ENCODE measurements around the gene DYNC1LI2.

Gene DYNC1LI2

DNA sequence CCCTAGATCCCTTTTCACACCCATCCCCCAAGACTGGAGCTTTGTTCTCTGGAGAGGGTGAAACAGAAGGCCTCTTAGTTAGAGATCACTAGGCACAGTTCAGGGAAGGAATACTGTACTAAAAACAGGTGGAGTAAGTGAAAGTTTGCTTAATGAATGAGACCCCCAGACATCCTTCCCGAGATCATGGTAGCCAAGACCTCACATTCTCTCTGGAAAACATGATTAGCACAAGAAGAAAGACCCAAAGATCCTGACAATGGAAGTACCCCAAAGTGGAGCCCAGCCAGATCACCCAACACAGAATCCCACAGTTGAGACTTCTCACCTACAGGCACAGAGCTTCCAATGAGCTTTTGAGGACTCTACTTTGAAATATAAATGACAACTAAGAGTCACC is 51.5 kb downstream of the DYNC1LI2 start:
- Histone ChIP-seq H3K9me3 (replicated peaks; ENCODE audit: insufficient read depth, low read length) (no peaks in the 10 kb centered on the region), H3K4me2 (ENCODE audit: low read depth, low read length) (no peak overlapping the region), H3K9me2 (replicated peaks; ENCODE audit: insufficient read depth, low read length) (no peaks in the 10 kb centered on the region), H3K79me2 (ENCODE audit: low read length) (peaks cover 12% of the 10 kb centered on the region), H3K9ac (ENCODE audit: low read length) (no peak overlapping the region), H3K4me1 (ENCODE audit: low read length) (peaks cover 12% of the 10 kb centered on the region), H2AFZ (ENCODE audit: low read length) (no peak overlapping the region), H3K36me3 (replicated peaks; ENCODE audit: insufficient read depth, low read length) (no peaks in the 10 kb centered on the region), H3K27ac (ENCODE audit: low read length) (no peak overlapping the region), H3K27me3 (replicated peaks; ENCODE audit: insufficient read depth, low read length) (no peaks in the 10 kb centered on the region), H3K4me3 (ENCODE audit: low read length) (no peak overlapping the region), H3F3A (ENCODE audit: insufficient read depth, low read length) (no peaks in the 10 kb centered on the region), H4K20me1 (ENCODE audit: insufficient read depth, low read length) (no peaks in the 10 kb centered on the region)
- TF ChIP-seq EZH2 (optimal IDR thresholded peaks at IDR 0.05; ENCODE audit: low read depth, low read length) (no peak), EZH2phosphoT487 (IDR thresholded peaks at IDR 0.05; ENCODE audit: low read length) (no peak), CTCF (IDR thresholded peaks at IDR 0.05; ENCODE audit: low read length) (no peak)
- DNase-seq = no peak

GRCh38 chr16:66698046-66698445 is 53.4 kb downstream of the DYNC1LI2 start:
- H3K27ac ChIP-seq (ENCODE audit: low read length) = no peak overlapping the region
- no peak overlapping the region for H3K9ac ChIP-seq (ENCODE audit: low read length)
- peaks cover 30% of the 10 kb centered on the region for H3K79me2 ChIP-seq (ENCODE audit: low read length)
- no peaks in the 10 kb centered on the region for H4K20me1 ChIP-seq (ENCODE audit: insufficient read depth, low read length)
- H3K27me3 ChIP-seq (replicated peaks; ENCODE audit: insufficient read depth, low read length) = no peaks in the 10 kb centered on the region
- no peak overlapping the region for H3K4me3 ChIP-seq (ENCODE audit: low read length)
- DNase-seq = no peak
- no peak for TF ChIP-seq EZH2 (optimal IDR thresholded peaks at IDR 0.05; ENCODE audit: low read depth, low read length)
- no peak for TF ChIP-seq EZH2phosphoT487 (IDR thresholded peaks at IDR 0.05; ENCODE audit: low read length)
- TF ChIP-seq CTCF (IDR thresholded peaks at IDR 0.05; ENCODE audit: low read length) = no peak
- no peak overlapping the region for H3K4me2 ChIP-seq (ENCODE audit: low read depth, low read length)
- H2AFZ ChIP-seq (ENCODE audit: low read length) = no peak overlapping the region
- H3K9me3 ChIP-seq (replicated peaks; ENCODE audit: insufficient read depth, low read length) = no peaks in the 10 kb centered on the region
- no peaks in the 10 kb centered on the region for H3K36me3 ChIP-seq (replicated peaks; ENCODE audit: insufficient read depth, low read length)
- H3K4me1 ChIP-seq (ENCODE audit: low read length) = peaks cover 12% of the 10 kb centered on the region
- no peaks in the 10 kb centered on the region for H3F3A ChIP-seq (ENCODE audit: insufficient read depth, low read length)
- H3K9me2 ChIP-seq (replicated peaks; ENCODE audit: insufficient read depth, low read length) = no peaks in the 10 kb centered on the region

GRCh38 chr16:66696669-66697630 is 54.5 kb downstream of the DYNC1LI2 start, which contains the start of gene CMTM4:
Gene CMTM4 (minus strand): TSS chr16:66696743. CDS start chr16:66696525, 218 bp downstream.
- H3K9me2 ChIP-seq (replicated peaks; ENCODE audit: insufficient read depth, low read length) = no peaks in the 10 kb centered on the region
- TF ChIP-seq CTCF (IDR thresholded peaks at IDR 0.05; ENCODE audit: low read length) (peak; percentile 30), EZH2phosphoT487 (IDR thresholded peaks at IDR 0.05; ENCODE audit: low read length) (no peak)
- peak; percentile 84 for DNase-seq
- no peaks in the 10 kb centered on the region for H4K20me1 ChIP-seq (ENCODE audit: insufficient read depth, low read length)
- H3F3A ChIP-seq (ENCODE audit: insufficient read depth, low read length) = no peaks in the 10 kb centered on the region
- H3K9me3 ChIP-seq (replicated peaks; ENCODE audit: insufficient read depth, low read length) = no peaks in the 10 kb centered on the region
- peaks cover 37% of the 10 kb centered on the region for H3K79me2 ChIP-seq (ENCODE audit: low read length)
- H3K27me3 ChIP-seq (replicated peaks; ENCODE audit: insufficient read depth, low read length) = no peaks in the 10 kb centered on the region
- peak within 1 kb of the TSS; percentile 87 for H3K4me3 ChIP-seq (ENCODE audit: low read length)
- peak within 1 kb of the TSS; percentile 97 for H2AFZ ChIP-seq (ENCODE audit: low read length)
- no peak within 1 kb of the TSS for H3K27ac ChIP-seq (ENCODE audit: low read length)
- H3K9ac ChIP-seq (ENCODE audit: low read length) = peak within 1 kb of the TSS; percentile 75
- peak within 1 kb of the TSS; percentile 89 for H3K4me2 ChIP-seq (ENCODE audit: low read depth, low read length)
- no peaks in the 10 kb centered on the region for H3K36me3 ChIP-seq (replicated peaks; ENCODE audit: insufficient read depth, low read length)
- H3K4me1 ChIP-seq (ENCODE audit: low read length) = peaks cover 12% of the 10 kb centered on the region

Measured in MM.1S (cell line).